ENCODE results near the gene IL22.

- TF ChIP-seq CTCF (IDR thresholded peaks at IDR 0.05) (no peak), POLR2A (IDR thresholded peaks at IDR 0.05) (no peak), EP300 (IDR thresholded peaks at IDR 0.05) (no peak), POLR2AphosphoS5 (IDR thresholded peaks at IDR 0.05) (no peak)
Observed at GRCh38 chr12:68280240-68280639, 26.8 kb upstream of the IL22 start.
